OCI-LY3 (cell line): ENCODE data around the gene GRIN1.

Source experiments
- H2AFZ ChIP-seq: fragments of 200-600, 300-600 bp; shearing (Covaris generic); 2 replicates; pipeline ENCODE4 v1.6.0; 2014; ENCODE audit warnings: antibody characterized with exemption, low read depth, low read length
- H3K27ac ChIP-seq: fragments of 200-600, 300-600 bp; sonication (generic); 2 replicates; pipeline ENCODE4 v1.5.1; 2014; ENCODE audit warnings: mild to moderate bottlenecking, low read length, moderate library complexity, mixed read lengths
- H3K27me3 ChIP-seq: fragments of 200-600, 300-600 bp; sonication (generic); 2 replicates; pipeline ENCODE4 v1.6.1; 2014; ENCODE audit warnings: low read depth, low read length, mixed read lengths
- H3K36me3 ChIP-seq: fragments of 200-600, 300-600 bp; sonication (generic); replicated peaks from 2 replicates; pipeline ENCODE3; 2014; ENCODE audit warnings: low read depth, low read length, mixed read lengths
- H3K4me1 ChIP-seq: fragments of 300-600, 200-600 bp; sonication (generic); 2 replicates; pipeline ENCODE4 v1.6.1; 2014; ENCODE audit warnings: low read length, mixed read lengths
- H3K4me2 ChIP-seq: fragments of 200-600, 300-600 bp; sonication (generic); 2 replicates; pipeline ENCODE4 v1.6.1; 2014; ENCODE audit warnings: low read length, mixed read lengths
- H3K4me3 ChIP-seq: fragments of 300-600, 200-600 bp; sonication (generic); 2 replicates; pipeline ENCODE4 v1.5.1; 2014; ENCODE audit warnings: antibody characterized with exemption, mild to moderate bottlenecking, low read length, moderate library complexity
- H3K79me2 ChIP-seq: fragments of 300-600, 200-600 bp; shearing (Covaris generic); 2 replicates; pipeline ENCODE4 v1.6.1; 2014; ENCODE audit warnings: mild to moderate bottlenecking, low read length, mixed read lengths
- H3K9ac ChIP-seq: fragments of 300-600, 200-600 bp; shearing (Covaris generic); 2 replicates; pipeline ENCODE4 v1.6.0; 2014; ENCODE audit warnings: mild to moderate bottlenecking, low read length, moderate library complexity
- H3K9me3 ChIP-seq: fragments of 200-600, 300-600 bp; shearing (Covaris generic); 2 replicates; pipeline ENCODE4 v1.6.1; 2014; ENCODE audit warnings: low read length, mixed read lengths; ENCODE audit not compliant: insufficient read depth
- H4K20me1 ChIP-seq: fragments of 200-600, 300-600 bp; sonication (generic); 2 replicates; pipeline ENCODE4 v1.6.1; 2016; ENCODE audit warnings: low read length, mixed read lengths; ENCODE audit not compliant: insufficient read depth
- CTCF ChIP-seq: fragments of 200-600, 300-600 bp; sonication (generic); IDR thresholded peaks from 2 replicates; pipeline ENCODE4 v1.5.1; 2014; ENCODE audit warnings: antibody characterized with exemption, low read length, low read depth
- EZH2phosphoT487 ChIP-seq: fragments of 200-600 bp; shearing (Covaris generic); IDR thresholded peaks from 2 replicates; pipeline ENCODE4 v1.6.1; 2018; ENCODE audit warnings: antibody characterized with exemption, mixed run types, low read depth

Gene GRIN1

DNA sequence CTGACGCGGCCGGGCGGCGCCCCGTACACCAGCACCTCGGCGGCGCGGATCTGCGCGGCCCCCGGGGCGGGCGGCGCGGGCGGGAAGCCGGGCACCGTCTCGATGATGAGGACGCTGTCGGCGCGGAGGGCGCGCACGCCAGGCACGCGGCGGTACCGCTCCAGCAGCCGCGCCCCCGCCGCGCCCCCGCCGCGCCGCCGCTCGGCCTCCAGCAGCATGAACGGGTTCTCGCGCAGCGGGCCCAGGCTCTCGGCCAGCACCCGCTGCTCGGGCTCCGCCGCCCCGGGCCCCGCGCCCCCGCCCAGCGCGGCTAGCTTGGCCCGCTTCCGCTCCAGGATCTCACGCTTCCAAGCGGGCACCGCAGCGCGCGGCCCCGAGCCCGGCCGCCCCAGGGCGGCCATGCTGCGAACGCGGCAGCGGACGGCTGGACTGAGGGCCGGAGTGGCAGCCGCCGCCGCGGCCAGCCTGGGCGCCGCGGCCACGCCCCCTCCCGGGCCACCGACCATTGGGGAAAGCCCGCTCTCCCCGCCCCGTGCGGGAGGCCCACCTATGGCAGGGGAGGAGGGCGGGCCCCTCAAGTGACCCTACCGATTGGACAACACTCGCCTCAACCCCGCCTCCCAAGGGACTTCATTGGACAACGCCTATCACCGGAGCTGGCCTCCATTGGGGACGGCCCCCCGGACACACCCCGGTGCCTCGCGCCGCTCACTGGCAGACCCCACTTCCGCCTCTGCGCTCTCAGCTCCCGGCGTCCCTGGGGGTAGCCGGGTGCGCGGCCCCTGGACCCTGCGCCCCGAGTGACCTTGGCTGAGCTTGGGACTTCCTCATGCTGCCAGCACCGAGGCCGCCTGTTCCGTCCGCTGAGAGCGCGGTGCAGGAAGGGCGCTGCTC, 61.6 kb downstream of the GRIN1 start, which contains the start of gene TPRN:
Gene TPRN (minus strand): TSS at position 431 of the 894 bp plus-strand sequence. CDS start 30 bp downstream, at position 401.
- no peaks in the 10 kb centered on the region for H3K36me3 ChIP-seq
- H3K4me1 ChIP-seq, result peaks cover 26% of the 10 kb centered on the region
- H2AFZ ChIP-seq, result no peak within 1 kb of the TSS
- no peaks in the 10 kb centered on the region for H3K27me3 ChIP-seq
- H4K20me1 ChIP-seq, result no peaks in the 10 kb centered on the region; the same call in 1 of the 2 replicates
- peak within 1 kb of the TSS; percentile 76 for H3K9ac ChIP-seq
- H3K4me3 ChIP-seq, result peak within 1 kb of the TSS; percentile 86
- peak within 1 kb of the TSS; percentile 60 for H3K27ac ChIP-seq
- H3K79me2 ChIP-seq, result peaks cover 41% of the 10 kb centered on the region
- peak within 1 kb of the TSS; percentile 91 for H3K4me2 ChIP-seq
- no peaks in the 10 kb centered on the region for H3K9me3 ChIP-seq
- no peak for TF ChIP-seq CTCF
- no peak for TF ChIP-seq EZH2phosphoT487

- Histone ChIP-seq H3K9ac (peak overlapping the region; percentile 76), H3K27me3 (no peaks in the 10 kb centered on the region), H3K4me2 (peak overlapping the region; percentile 91), H3K4me1 (peaks cover 29% of the 10 kb centered on the region), H3K36me3 (no peaks in the 10 kb centered on the region), H2AFZ (no peak overlapping the region), H3K4me3 (peak overlapping the region; percentile 84), H3K27ac (peak overlapping the region; percentile 60), H3K9me3 (no peaks in the 10 kb centered on the region), H4K20me1 (no peaks in the 10 kb centered on the region; the same call in 1 of the 2 replicates), H3K79me2 (peaks cover 49% of the 10 kb centered on the region)
- TF ChIP-seq CTCF (no peak), EZH2phosphoT487 (no peak)
Observed at GRCh38 chr9:137201205-137201868, 62.4 kb downstream of the GRIN1 start.

DNA sequence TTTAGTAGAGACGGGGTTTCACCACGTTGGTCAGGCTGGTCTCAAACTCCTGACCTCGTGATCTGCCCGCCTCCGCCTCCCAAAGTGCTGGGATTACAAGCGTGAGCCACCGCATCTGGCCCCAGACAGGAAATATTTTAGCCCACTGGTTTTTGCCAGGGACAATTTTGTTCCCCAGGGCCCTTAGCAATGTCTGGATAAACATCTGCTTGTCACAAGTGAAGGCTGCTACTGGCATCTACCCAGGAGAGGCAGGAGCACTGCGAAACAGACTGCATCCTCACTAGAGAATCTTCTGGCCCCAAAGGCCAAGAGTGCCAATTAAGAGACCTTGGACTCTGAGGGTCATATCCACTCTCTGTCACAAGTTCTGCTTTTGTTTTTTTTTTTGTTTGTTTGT, 64.0 kb downstream of the GRIN1 start:
- H3K79me2 ChIP-seq, result peaks cover 60% of the 10 kb centered on the region

More for the DNA sequence above, 64.0 kb downstream of the GRIN1 start:
- peaks cover 33% of the 10 kb centered on the region for H3K4me1 ChIP-seq
- H3K36me3 ChIP-seq, result no peaks in the 10 kb centered on the region
- no peak for TF ChIP-seq EZH2phosphoT487
- no peak for TF ChIP-seq CTCF
- no peak overlapping the region for H3K27ac ChIP-seq
- H3K4me2 ChIP-seq, result no peak overlapping the region
- no peaks in the 10 kb centered on the region for H3K27me3 ChIP-seq
- H3K9ac ChIP-seq, result no peak overlapping the region
- H3K9me3 ChIP-seq, result no peaks in the 10 kb centered on the region
- H4K20me1 ChIP-seq, result no peaks in the 10 kb centered on the region; the same call in 1 of the 2 replicates
- no peak overlapping the region for H2AFZ ChIP-seq
- H3K4me3 ChIP-seq, result no peak overlapping the region
